ENCODE data around the gene KBTBD8. TPM values are rescaled to one million over a fixed set of nuclear protein-coding genes. Genes with fewer than 3 reads are reported as not detected.

The KBTBD8 gene
- total RNA-seq, 1 donor from 2014 or later, result 9.2 TPM

DNA sequence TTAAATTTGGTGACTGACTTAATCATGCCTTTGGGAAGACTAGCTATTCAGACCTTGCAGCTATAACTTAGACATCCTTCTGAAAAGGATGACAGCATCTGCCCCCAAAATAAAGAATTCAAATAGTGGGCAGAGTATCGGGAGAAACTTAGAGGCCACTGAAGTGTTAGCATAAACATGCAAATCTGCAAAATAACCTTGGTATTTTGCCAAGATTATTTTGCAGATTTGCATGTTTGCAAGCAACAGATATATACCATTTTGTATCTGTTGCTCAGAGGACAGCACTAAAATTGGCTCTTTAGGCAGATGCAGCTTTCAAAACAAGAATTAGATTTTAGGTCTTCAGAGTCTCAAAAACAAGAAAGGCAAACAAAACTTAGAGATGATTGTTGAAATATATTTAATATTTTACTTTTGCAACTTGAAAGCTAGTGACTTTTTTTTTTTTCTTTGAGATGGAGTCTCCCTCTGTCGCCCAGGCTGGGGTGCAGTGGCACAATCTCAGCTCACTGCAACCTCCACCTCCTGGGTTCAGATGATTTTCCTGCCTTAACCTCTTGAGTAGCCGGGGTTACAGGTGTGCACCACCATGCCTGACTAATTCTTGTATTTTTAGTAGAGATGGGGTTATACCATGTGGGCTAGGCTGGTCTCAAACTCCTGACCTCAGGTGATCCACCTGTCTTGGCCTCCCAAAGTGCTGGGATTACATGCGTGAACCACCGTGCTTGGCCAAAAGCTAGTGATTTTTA, 47.8 kb downstream of the KBTBD8 start:
- H3K4me2 ChIP-seq (ENCODE audit: low read length), result no peak overlapping the region
- H3K4me3 ChIP-seq (ENCODE audit: insufficient read depth, low read depth, low read length), result no peak overlapping the region
- no peaks in the 10 kb centered on the region for H4K20me1 ChIP-seq (ENCODE audit: insufficient read depth, low read length)
- no peaks in the 10 kb centered on the region for H3K27me3 ChIP-seq (ENCODE audit: insufficient read depth, low read length)
- DNase-seq (ENCODE audit: low read depth) (no peak), FAIRE-seq (no peak)
- no peaks in the 10 kb centered on the region for H3K9me3 ChIP-seq (ENCODE audit: insufficient read depth, low read depth, low read length)
- no peak overlapping the region for H2AFZ ChIP-seq (ENCODE audit: low read depth, low read length)
- no peak overlapping the region for H3K4me3 Mint-ChIP-seq (ENCODE audit: unreplicated experiment)
- no peak overlapping the region for H3K27ac Mint-ChIP-seq (ENCODE audit: unreplicated experiment)
- no peaks in the 10 kb centered on the region for H3K79me2 ChIP-seq (ENCODE audit: insufficient read depth, low read length)
- no peaks in the 10 kb centered on the region for H3K4me1 Mint-ChIP-seq (ENCODE audit: low read depth, unreplicated experiment)
- H3K27me3 Mint-ChIP-seq (ENCODE audit: low read depth, unreplicated experiment), result no peaks in the 10 kb centered on the region
- TF ChIP-seq, protein P1, sequence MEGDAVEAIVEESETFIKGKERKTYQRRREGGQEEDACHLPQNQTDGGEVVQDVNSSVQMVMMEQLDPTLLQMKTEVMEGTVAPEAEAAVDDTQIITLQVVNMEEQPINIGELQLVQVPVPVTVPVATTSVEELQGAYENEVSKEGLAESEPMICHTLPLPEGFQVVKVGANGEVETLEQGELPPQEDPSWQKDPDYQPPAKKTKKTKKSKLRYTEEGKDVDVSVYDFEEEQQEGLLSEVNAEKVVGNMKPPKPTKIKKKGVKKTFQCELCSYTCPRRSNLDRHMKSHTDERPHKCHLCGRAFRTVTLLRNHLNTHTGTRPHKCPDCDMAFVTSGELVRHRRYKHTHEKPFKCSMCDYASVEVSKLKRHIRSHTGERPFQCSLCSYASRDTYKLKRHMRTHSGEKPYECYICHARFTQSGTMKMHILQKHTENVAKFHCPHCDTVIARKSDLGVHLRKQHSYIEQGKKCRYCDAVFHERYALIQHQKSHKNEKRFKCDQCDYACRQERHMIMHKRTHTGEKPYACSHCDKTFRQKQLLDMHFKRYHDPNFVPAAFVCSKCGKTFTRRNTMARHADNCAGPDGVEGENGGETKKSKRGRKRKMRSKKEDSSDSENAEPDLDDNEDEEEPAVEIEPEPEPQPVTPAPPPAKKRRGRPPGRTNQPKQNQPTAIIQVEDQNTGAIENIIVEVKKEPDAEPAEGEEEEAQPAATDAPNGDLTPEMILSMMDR (IDR thresholded peaks at IDR 0.05; ENCODE audit: insufficient read depth, low read depth, low read length), result no peak
- no peak for TF ChIP-seq EZH2 (IDR thresholded peaks at IDR 0.05; ENCODE audit: insufficient read depth, low read length)
- no peaks in the 10 kb centered on the region for H3K9me3 Mint-ChIP-seq (ENCODE audit: unreplicated experiment)
- H3K27ac ChIP-seq (ENCODE audit: low read depth, low read length), result no peak overlapping the region
- H3K36me3 ChIP-seq (ENCODE audit: insufficient read depth, low read length), result no peaks in the 10 kb centered on the region
- no peak overlapping the region for H3K9ac ChIP-seq (ENCODE audit: low read length)
- H3K36me3 Mint-ChIP-seq (ENCODE audit: low read depth, unreplicated experiment), result no peaks in the 10 kb centered on the region
- H3K4me1 ChIP-seq (ENCODE audit: insufficient read depth, low read length), result no peaks in the 10 kb centered on the region

GRCh38 chr3:67047051-67047450, 48.9 kb downstream of the KBTBD8 start:
- Histone ChIP-seq H3K27me3 (ENCODE audit: insufficient read depth, low read length) (no peaks in the 10 kb centered on the region), H3K9ac (ENCODE audit: low read length) (no peak overlapping the region), H4K20me1 (ENCODE audit: insufficient read depth, low read length) (no peaks in the 10 kb centered on the region), H3K36me3 (ENCODE audit: insufficient read depth, low read length) (no peaks in the 10 kb centered on the region), H3K4me1 (ENCODE audit: insufficient read depth, low read length) (no peaks in the 10 kb centered on the region), H3K4me2 (ENCODE audit: low read length) (no peak overlapping the region), H2AFZ (ENCODE audit: low read depth, low read length) (no peak overlapping the region), H3K27ac (ENCODE audit: low read depth, low read length) (no peak overlapping the region), H3K79me2 (ENCODE audit: insufficient read depth, low read length) (no peaks in the 10 kb centered on the region), H3K4me3 (ENCODE audit: insufficient read depth, low read depth, low read length) (no peak overlapping the region), H3K9me3 (ENCODE audit: insufficient read depth, low read depth, low read length) (no peaks in the 10 kb centered on the region)
- Mint-ChIP-seq H3K9me3 (ENCODE audit: unreplicated experiment) (no peaks in the 10 kb centered on the region), H3K27ac (ENCODE audit: unreplicated experiment) (no peak overlapping the region), H3K27me3 (ENCODE audit: low read depth, unreplicated experiment) (no peaks in the 10 kb centered on the region), H3K4me1 (ENCODE audit: low read depth, unreplicated experiment) (no peaks in the 10 kb centered on the region), H3K4me3 (ENCODE audit: unreplicated experiment) (no peak overlapping the region), H3K36me3 (ENCODE audit: low read depth, unreplicated experiment) (no peaks in the 10 kb centered on the region)
- DNase-seq (ENCODE audit: low read depth), result no peak
- TF ChIP-seq, protein P1 (IDR thresholded peaks at IDR 0.05; ENCODE audit: insufficient read depth, low read depth, low read length), result no peak
- no peak for TF ChIP-seq EZH2 (IDR thresholded peaks at IDR 0.05; ENCODE audit: insufficient read depth, low read length)
- FAIRE-seq, result no peak

- Mint-ChIP-seq H3K36me3 (ENCODE audit: low read depth, unreplicated experiment) (no peaks in the 10 kb centered on the region), H3K27me3 (ENCODE audit: low read depth, unreplicated experiment) (no peaks in the 10 kb centered on the region), H3K27ac (ENCODE audit: unreplicated experiment) (no peak overlapping the region), H3K4me3 (ENCODE audit: unreplicated experiment) (no peak overlapping the region), H3K4me1 (ENCODE audit: low read depth, unreplicated experiment) (no peaks in the 10 kb centered on the region), H3K9me3 (ENCODE audit: unreplicated experiment) (peaks cover 2% of the 10 kb centered on the region)
- DNase-seq (ENCODE audit: low read depth) (no peak), FAIRE-seq (no peak)
- H3K79me2 ChIP-seq (ENCODE audit: insufficient read depth, low read length), result no peaks in the 10 kb centered on the region
- no peaks in the 10 kb centered on the region for H4K20me1 ChIP-seq (ENCODE audit: insufficient read depth, low read length)
- H3K4me2 ChIP-seq (ENCODE audit: low read length), result no peak overlapping the region
- TF ChIP-seq EZH2 (IDR thresholded peaks at IDR 0.05; ENCODE audit: insufficient read depth, low read length), result no peak
- TF ChIP-seq, protein P1 (IDR thresholded peaks at IDR 0.05; ENCODE audit: insufficient read depth, low read depth, low read length), result no peak
- H3K4me3 ChIP-seq (ENCODE audit: insufficient read depth, low read depth, low read length), result no peak overlapping the region
- H3K4me1 ChIP-seq (ENCODE audit: insufficient read depth, low read length), result no peaks in the 10 kb centered on the region
- H3K9ac ChIP-seq (ENCODE audit: low read length), result no peak overlapping the region
- no peaks in the 10 kb centered on the region for H3K27me3 ChIP-seq (ENCODE audit: insufficient read depth, low read length)
- no peaks in the 10 kb centered on the region for H3K9me3 ChIP-seq (ENCODE audit: insufficient read depth, low read depth, low read length)
- H2AFZ ChIP-seq (ENCODE audit: low read depth, low read length), result no peak overlapping the region
- H3K36me3 ChIP-seq (ENCODE audit: insufficient read depth, low read length), result no peaks in the 10 kb centered on the region
- no peak overlapping the region for H3K27ac ChIP-seq (ENCODE audit: low read depth, low read length)
Observed at GRCh38 chr3:67048067-67048714, 50.1 kb downstream of the KBTBD8 start.
